WTC11 (cell line): ENCODE measurements around the gene SRMS. TPM values are rescaled to one million over a fixed set of nuclear protein-coding genes. Genes with fewer than 3 reads are reported as not detected.

Source experiments
- ATAC-seq: fragments of 200-7000 bp; cut with Tn5 transposase; 2 replicates; pipeline ENCODE4 v1.10.0; 2021; ENCODE audit warnings: mild to moderate bottlenecking, moderate library complexity
- CTCF ChIA-PET: fragments of 300-600 bp; sonication (Branson Sonifier 250); formaldehyde crosslinking; loops from one replicate; lab custom pipeline; 2021; ENCODE audit warnings: antibody characterized with exemption; lab: Charles Lee
- POLR2A ChIA-PET: fragments of 350-600 bp; sonication (Branson Sonifier 250); formaldehyde crosslinking; loops from one replicate; lab custom pipeline; 2021; ENCODE audit warnings: antibody characterized with exemption; lab: Charles Lee
- DNase-seq: peaks from one replicate; pipeline ENCODE4 v3.0.0; 2021; ENCODE audit warnings: low spot score
- H3K27ac Mint-ChIP-seq: 2 replicates; pipeline ENCODE4 v1.8.0; 2021; ENCODE audit warnings: mixed read lengths
- H3K27me3 Mint-ChIP-seq: 2 replicates; pipeline ENCODE4 v1.8.0; 2021; ENCODE audit warnings: low read depth, mild to moderate bottlenecking, moderate library complexity, mixed read lengths
- H3K36me3 Mint-ChIP-seq: 2 replicates; pipeline ENCODE4 v1.8.0; 2021; ENCODE audit warnings: mixed read lengths
- H3K4me1 Mint-ChIP-seq: 2 replicates; pipeline ENCODE4 v1.8.0; 2022; ENCODE audit warnings: mixed read lengths
- H3K4me3 Mint-ChIP-seq: 2 replicates; pipeline ENCODE4 v1.8.0; 2021; ENCODE audit warnings: mild to moderate bottlenecking, moderate library complexity, mixed read lengths
- H3K9me3 Mint-ChIP-seq: 2 replicates; pipeline ENCODE4 v1.8.0; 2021; ENCODE audit warnings: mixed read lengths
- AR ChIP-seq: fragments of 250-450 bp; sonication (Bioruptor Pico); IDR thresholded peaks from 2 replicates; pipeline ENCODE4 v1.9.0; 2021; ENCODE audit warnings: mild to moderate bottlenecking
- CDX4 ChIP-seq: fragments of 250-450 bp; sonication (Bioruptor Pico); IDR thresholded peaks from 2 replicates; pipeline ENCODE4 v1.9.0; 2021; ENCODE audit warnings: moderate library complexity, mild to moderate bottlenecking, inconsistent platforms, borderline replicate concordance
- CREB1 ChIP-seq: sonication (generic); formaldehyde crosslinking; IDR thresholded peaks from 2 replicates; pipeline ENCODE4 v1.8.0; 2023; ENCODE audit warnings: mild to moderate bottlenecking, missing genetic modification reagents
- ERG ChIP-seq: fragments of 250-450 bp; sonication (Bioruptor Pico); IDR thresholded peaks from 2 replicates; pipeline ENCODE4 v1.8.0; 2021; ENCODE audit warnings: mild to moderate bottlenecking
- ETV6 ChIP-seq: sonication (generic); formaldehyde crosslinking; IDR thresholded peaks from 2 replicates; pipeline ENCODE4 v1.8.1; 2022; ENCODE audit warnings: mild to moderate bottlenecking, missing genetic modification reagents
- FOXP1 ChIP-seq: sonication (generic); formaldehyde crosslinking; IDR thresholded peaks from 2 replicates; pipeline ENCODE4 v1.8.0; 2022; ENCODE audit warnings: missing genetic modification reagents, mild to moderate bottlenecking, moderate library complexity, borderline replicate concordance
- FOXP4 ChIP-seq: sonication (generic); formaldehyde crosslinking; IDR thresholded peaks from 2 replicates; pipeline ENCODE4 v1.8.0; 2022; ENCODE audit warnings: mild to moderate bottlenecking, missing genetic modification reagents
- GRHL2 ChIP-seq: fragments of 250-450 bp; sonication (Bioruptor Pico); IDR thresholded peaks from 2 replicates; pipeline ENCODE4 v1.8.0; 2022; ENCODE audit warnings: mild to moderate bottlenecking, moderate library complexity; ENCODE audit not compliant: insufficient replicate concordance, severe bottlenecking
- GTF2I ChIP-seq: fragments of 250-450 bp; sonication (Bioruptor Pico); conservative IDR thresholded peaks from 2 replicates; pipeline ENCODE4 v1.4.0; 2021; ENCODE audit warnings: mild to moderate bottlenecking
- MYBL2 ChIP-seq: sonication (generic); formaldehyde crosslinking; IDR thresholded peaks from 2 replicates; pipeline ENCODE4 v1.8.1; 2023; ENCODE audit warnings: mild to moderate bottlenecking, moderate library complexity, missing genetic modification reagents
- NR3C1 ChIP-seq: sonication (generic); formaldehyde crosslinking; conservative IDR thresholded peaks from 2 replicates; pipeline ENCODE4 v1.8.1; 2023; ENCODE audit warnings: low read depth, mild to moderate bottlenecking, missing genetic modification reagents
- ZNF232 ChIP-seq: sonication (generic); formaldehyde crosslinking; IDR thresholded peaks from 2 replicates; pipeline ENCODE4 v1.8.0; 2022; ENCODE audit warnings: mild to moderate bottlenecking, missing genetic modification reagents
- ZNF263 ChIP-seq: sonication (generic); formaldehyde crosslinking; IDR thresholded peaks from 2 replicates; pipeline ENCODE4 v1.8.1; 2022; ENCODE audit warnings: low read depth, mild to moderate bottlenecking, moderate library complexity, missing genetic modification reagents
- ZNF317 ChIP-seq: sonication (generic); formaldehyde crosslinking; IDR thresholded peaks from 2 replicates; pipeline ENCODE4 v1.8.1; 2023; ENCODE audit warnings: low read depth, mild to moderate bottlenecking, moderate library complexity, missing genetic modification reagents, borderline replicate concordance
- ZNF423 ChIP-seq: fragments of 250-450 bp; sonication (Bioruptor Pico); IDR thresholded peaks from 2 replicates; pipeline ENCODE4 v2.1.2; 2022; ENCODE audit warnings: mild to moderate bottlenecking, moderate library complexity
- ZNF512 ChIP-seq: sonication (generic); formaldehyde crosslinking; IDR thresholded peaks from 2 replicates; pipeline ENCODE4 v1.8.1; 2022; ENCODE audit warnings: missing genetic modification reagents, borderline replicate concordance
- total RNA-seq: library from RNA; stranded (reverse); gene quantifications from 3 replicates; pipeline ENCODE4 v1.2.3, GENCODE V29; 2021
- TF ChIP-seq, protein P1 (sequence below): sonication (generic); formaldehyde crosslinking; IDR thresholded peaks from 2 replicates; pipeline ENCODE4 v1.8.1; 2023; ENCODE audit warnings: mild to moderate bottlenecking, moderate library complexity, missing genetic modification reagents

SRMS gene
- total RNA-seq, 1 experiment from 2014 or later = 0.26 TPM

DNA sequence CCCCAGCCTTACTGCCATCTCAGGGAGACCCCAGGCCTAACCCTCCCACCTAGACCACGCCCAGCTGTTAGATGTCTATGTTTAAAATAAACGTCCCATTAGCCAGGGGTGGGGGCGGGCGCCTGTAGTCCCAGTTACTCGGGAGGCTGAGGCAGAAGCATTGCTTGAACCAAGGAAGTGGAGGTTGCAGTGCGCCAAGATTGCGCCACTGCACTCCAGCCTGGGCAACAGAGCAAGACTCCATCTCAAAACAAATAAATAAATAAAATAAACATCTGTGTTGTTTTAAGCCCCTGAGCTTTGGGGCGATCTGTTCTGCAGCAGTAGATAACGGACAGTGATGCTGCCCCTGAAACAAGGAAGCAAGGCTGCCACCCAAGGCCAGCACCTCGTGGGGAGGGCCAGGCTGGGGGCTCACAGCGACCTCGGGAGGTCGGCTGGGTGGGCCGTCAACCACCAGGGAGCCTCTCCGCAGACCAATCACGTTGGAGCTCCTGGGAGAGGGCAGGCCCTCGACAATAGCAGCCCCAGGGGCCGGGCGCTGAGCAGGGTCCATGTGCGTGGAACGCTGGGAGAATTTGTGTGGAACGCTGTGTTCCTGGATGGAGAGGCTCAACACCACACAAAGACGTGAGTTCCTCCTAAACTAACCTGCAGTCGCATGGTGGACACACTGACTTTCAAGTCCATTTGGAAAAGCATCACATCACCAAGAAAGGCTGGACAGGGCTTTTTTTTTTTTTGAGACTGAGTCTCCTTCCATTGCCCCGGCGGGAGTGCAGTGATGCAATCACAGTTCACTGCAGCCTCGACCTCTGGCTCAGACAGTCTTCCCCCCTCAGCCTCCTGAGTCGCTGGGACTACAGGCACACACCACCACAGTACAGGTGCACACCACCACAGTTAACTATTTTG lies 27.5 kb upstream of the SRMS start (continued):
- TF ChIP-seq, protein P1, sequence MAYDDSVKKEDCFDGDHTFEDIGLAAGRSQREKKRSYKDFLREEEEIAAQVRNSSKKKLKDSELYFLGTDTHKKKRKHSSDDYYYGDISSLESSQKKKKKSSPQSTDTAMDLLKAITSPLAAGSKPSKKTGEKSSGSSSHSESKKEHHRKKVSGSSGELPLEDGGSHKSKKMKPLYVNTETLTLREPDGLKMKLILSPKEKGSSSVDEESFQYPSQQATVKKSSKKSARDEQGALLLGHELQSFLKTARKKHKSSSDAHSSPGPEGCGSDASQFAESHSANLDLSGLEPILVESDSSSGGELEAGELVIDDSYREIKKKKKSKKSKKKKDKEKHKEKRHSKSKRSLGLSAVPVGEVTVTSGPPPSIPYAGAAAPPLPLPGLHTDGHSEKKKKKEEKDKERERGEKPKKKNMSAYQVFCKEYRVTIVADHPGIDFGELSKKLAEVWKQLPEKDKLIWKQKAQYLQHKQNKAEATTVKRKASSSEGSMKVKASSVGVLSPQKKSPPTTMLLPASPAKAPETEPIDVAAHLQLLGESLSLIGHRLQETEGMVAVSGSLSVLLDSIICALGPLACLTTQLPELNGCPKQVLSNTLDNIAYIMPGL (CRISPR knock-in tag) = no peak
- TF ChIP-seq CDX4 (CRISPR knock-in tag) (no peak), AR (CRISPR knock-in tag) (no peak), ZNF423 (CRISPR knock-in tag) (no peak)

- CTCF ChIA-PET = interaction anchor here (0.6 to 4.2 kb wide), 10 partner anchors 8 to 406 kb away, joined by 3 to 52 read pairs (median 4); partner anchors contain the start of genes PTK6 and SRMS
- Mint-ChIP-seq H3K27me3 (no peaks in the 10 kb centered on the region), H3K4me1 (no peaks in the 10 kb centered on the region), H3K4me3 (peak within 1 kb of the TSS; percentile 78), H3K27ac (peak within 1 kb of the TSS; percentile 72; the same call in 1 of the 2 replicates), H3K9me3 (no peaks in the 10 kb centered on the region), H3K36me3 (no peaks in the 10 kb centered on the region)
- TF ChIP-seq FOXP4 (CRISPR knock-in tag) (0 out of 2 replicates have a peak, but pooled peaks have one; percentile 12), ERG (CRISPR knock-in tag) (no peak)
- DNase-seq = peak; percentile 66
- POLR2A ChIA-PET = interaction anchor here (1.1 to 1.4 kb wide), 2 partner anchors 17 to 68 kb away, joined by 3 to 5 read pairs; no protein-coding TSS in a partner anchor
- ATAC-seq = peak; percentile 67
Observed at GRCh38 chr20:63574156-63574828, 26.7 kb upstream of the SRMS start, which contains the start of gene HELZ2. Gene HELZ2 (minus strand): TSS chr20:63574239. CDS start chr20:63572385, 1,854 bp downstream.

DNA sequence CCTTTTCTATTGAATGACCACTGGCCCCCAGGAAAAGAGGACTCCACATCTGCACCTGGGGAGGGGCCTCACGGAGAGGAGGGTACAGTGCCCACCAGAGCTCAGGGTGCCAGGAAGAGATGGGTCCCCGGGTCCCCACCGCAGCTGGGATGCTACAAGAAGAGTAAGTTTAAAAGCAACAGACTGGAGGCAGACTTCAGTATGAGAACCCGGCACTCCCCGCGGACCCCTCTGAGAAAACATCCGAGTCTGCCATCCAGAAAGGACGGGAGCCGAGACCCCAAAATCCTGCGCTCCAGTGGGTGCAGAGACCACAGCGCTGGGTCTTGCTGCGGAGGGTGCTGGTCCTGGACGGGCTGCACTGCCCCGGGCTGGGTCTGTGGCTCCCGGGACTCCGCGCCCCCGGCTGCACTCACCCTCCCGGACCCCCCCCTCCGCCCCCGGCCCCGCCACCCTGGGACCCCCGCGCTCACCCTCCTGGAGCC lies 26.1 kb upstream of the SRMS start:
- H3K9me3 Mint-ChIP-seq = no peaks in the 10 kb centered on the region
- no peak for DNase-seq
- no peaks in the 10 kb centered on the region for H3K27me3 Mint-ChIP-seq
- H3K36me3 Mint-ChIP-seq = no peaks in the 10 kb centered on the region
- ChIA-PET CTCF (interaction anchor here (0.6 to 4.2 kb wide), 11 partner anchors 9 to 406 kb away, joined by 3 to 52 read pairs (median 4); partner anchors contain the start of gene PTK6), POLR2A (interaction anchor here (1.4 kb wide), 1 partner anchor 17 kb away, joined by 3 read pairs; no protein-coding TSS in a partner anchor)
- H3K4me3 Mint-ChIP-seq = peak overlapping the region; percentile 78
- H3K27ac Mint-ChIP-seq = peak overlapping the region; percentile 72; the same call in 1 of the 2 replicates
- no peaks in the 10 kb centered on the region for H3K4me1 Mint-ChIP-seq
- ATAC-seq = peak; percentile 8
- TF ChIP-seq ETV6 (CRISPR knock-in tag) (no peak), ZNF263 (CRISPR knock-in tag) (no peak), FOXP1 (no peak), ZNF317 (CRISPR knock-in tag) (no peak), ZNF232 (CRISPR knock-in tag) (no peak), MYBL2 (no peak), GTF2I (CRISPR knock-in tag) (no peak), NR3C1 (CRISPR knock-in tag) (no peak), CREB1 (CRISPR knock-in tag) (no peak), ZNF512 (CRISPR knock-in tag) (no peak), GRHL2 (no peak)
